ENCODE measurements around the gene RIC3. TPM values are rescaled to one million over a fixed set of nuclear protein-coding genes. Genes with fewer than 3 reads are reported as not detected.

Gene RIC3
- total RNA-seq, 4 donors from 2014 or later = 2.7 to 14.1 (median 8.1) TPM

DNA sequence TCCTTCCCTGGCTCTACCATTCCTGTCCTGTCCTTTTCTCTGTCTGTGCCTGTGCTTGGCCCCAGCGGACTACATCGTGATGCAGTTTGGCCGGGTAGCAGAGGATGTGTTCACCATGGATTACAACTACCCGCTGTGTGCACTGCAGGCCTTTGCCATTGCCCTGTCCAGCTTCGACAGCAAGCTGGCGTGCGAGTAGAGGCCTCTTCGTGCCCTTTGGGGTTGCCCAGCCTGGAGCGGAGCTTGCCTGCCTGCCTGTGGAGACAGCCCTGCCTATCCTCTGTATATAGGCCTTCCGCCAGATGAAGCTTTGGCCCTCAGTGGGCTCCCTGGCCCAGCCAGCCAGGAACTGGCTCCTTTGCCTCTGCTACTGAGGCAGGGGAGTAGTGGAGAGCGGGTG, 67.4 kb downstream of the RIC3 start:
- TF ChIP-seq, protein P1, sequence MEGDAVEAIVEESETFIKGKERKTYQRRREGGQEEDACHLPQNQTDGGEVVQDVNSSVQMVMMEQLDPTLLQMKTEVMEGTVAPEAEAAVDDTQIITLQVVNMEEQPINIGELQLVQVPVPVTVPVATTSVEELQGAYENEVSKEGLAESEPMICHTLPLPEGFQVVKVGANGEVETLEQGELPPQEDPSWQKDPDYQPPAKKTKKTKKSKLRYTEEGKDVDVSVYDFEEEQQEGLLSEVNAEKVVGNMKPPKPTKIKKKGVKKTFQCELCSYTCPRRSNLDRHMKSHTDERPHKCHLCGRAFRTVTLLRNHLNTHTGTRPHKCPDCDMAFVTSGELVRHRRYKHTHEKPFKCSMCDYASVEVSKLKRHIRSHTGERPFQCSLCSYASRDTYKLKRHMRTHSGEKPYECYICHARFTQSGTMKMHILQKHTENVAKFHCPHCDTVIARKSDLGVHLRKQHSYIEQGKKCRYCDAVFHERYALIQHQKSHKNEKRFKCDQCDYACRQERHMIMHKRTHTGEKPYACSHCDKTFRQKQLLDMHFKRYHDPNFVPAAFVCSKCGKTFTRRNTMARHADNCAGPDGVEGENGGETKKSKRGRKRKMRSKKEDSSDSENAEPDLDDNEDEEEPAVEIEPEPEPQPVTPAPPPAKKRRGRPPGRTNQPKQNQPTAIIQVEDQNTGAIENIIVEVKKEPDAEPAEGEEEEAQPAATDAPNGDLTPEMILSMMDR (IDR thresholded peaks at IDR 0.05) = no peak
- TF ChIP-seq POLR2A (IDR thresholded peaks at IDR 0.05) = no peak
- intact Hi-C loops (cut with DNase I) = no loop called here
- H3K36me3 ChIP-seq = peaks cover 0 to 74% (median 0%) of the 10 kb centered on the region in 3 donors
- no peaks in the 10 kb centered on the region for H3K4me1 ChIP-seq
- DNase-seq = no peak
- H3K27me3 ChIP-seq = no peaks in the 10 kb centered on the region
- H3K27ac ChIP-seq = no peak overlapping the region
- H3K9me3 ChIP-seq = no peaks in the 10 kb centered on the region
- H3K4me3 ChIP-seq = no peak overlapping the region
- WGBS, 2 donors = 93 to 98% methylated on average over 3 to 7 of the region's 11 CpGs

DNA sequence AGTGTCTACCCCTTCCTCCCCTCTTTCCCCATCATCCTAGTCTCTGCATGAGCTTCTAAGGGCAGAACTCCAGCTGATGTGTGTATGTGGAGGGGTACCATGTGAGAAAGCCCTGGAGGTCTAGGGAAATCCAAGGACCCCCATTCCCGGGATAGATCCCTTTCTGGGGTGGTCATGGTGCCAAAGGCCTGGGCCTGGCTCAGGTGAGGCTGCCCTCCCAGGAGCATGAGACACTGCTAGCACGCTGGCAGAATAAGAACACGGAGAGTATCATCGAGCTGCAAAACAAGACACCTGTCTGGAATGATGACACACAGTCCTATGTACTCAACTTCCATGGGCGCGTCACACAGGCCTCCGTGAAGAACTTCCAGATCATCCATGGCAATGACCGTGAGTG, 68.2 kb downstream of the RIC3 start:
- H3K36me3 ChIP-seq = peaks cover 0 to 66% (median 0%) of the 10 kb centered on the region in 3 donors
- no peaks in the 10 kb centered on the region for H3K27me3 ChIP-seq
- H3K9me3 ChIP-seq = no peaks in the 10 kb centered on the region
- no peak overlapping the region for H3K4me3 ChIP-seq
- peaks cover 0 to 3% (median 0%) of the 10 kb centered on the region in 3 donors for H3K4me1 ChIP-seq
- no peak overlapping the region for H3K27ac ChIP-seq
- 63 to 85% methylated on average over 2 to 7 of the region's 8 CpGs for WGBS, 2 donors
- TF ChIP-seq POLR2A (IDR thresholded peaks at IDR 0.05) = no peak
- TF ChIP-seq, protein P1 (IDR thresholded peaks at IDR 0.05) = no peak
- no peak for DNase-seq
- intact Hi-C loops (cut with DNase I) = no loop called here

DNA sequence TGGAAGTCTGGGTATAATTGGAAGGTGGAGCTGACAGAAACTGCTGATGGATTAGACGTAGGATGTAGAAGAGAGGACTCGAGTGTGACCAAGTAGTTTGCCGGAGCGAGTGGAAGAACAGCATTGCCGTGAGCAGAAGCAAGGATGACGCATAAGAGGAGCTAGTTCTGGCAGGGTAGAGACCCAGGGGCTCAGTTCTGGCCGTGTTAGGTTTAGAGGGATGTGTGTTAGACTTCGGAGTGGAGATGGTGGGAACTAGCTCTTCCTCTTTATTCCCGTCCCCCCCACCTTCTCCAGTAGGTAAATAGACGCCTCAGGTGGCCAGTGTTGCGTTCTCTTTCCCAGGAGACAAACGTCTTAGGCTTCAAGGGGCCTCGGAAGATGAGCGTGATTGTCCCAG, 68.7 kb downstream of the RIC3 start:
- peaks cover 0 to 63% (median 0%) of the 10 kb centered on the region in 3 donors for H3K36me3 ChIP-seq
- TF ChIP-seq POLR2A (IDR thresholded peaks at IDR 0.05) = no peak
- TF ChIP-seq, protein P1 (IDR thresholded peaks at IDR 0.05) = no peak
- no peaks in the 10 kb centered on the region for H3K9me3 ChIP-seq
- DNase-seq = no peak
- H3K4me3 ChIP-seq = no peak overlapping the region
- peaks cover 0 to 8% (median 0%) of the 10 kb centered on the region in 3 donors for H3K4me1 ChIP-seq
- 79 to 87% methylated on average over 14 of the region's 14 CpGs for WGBS, 2 donors
- no peaks in the 10 kb centered on the region for H3K27me3 ChIP-seq
- intact Hi-C loops (cut with DNase I) = no loop called here
- H3K27ac ChIP-seq = no peak overlapping the region

DNA sequence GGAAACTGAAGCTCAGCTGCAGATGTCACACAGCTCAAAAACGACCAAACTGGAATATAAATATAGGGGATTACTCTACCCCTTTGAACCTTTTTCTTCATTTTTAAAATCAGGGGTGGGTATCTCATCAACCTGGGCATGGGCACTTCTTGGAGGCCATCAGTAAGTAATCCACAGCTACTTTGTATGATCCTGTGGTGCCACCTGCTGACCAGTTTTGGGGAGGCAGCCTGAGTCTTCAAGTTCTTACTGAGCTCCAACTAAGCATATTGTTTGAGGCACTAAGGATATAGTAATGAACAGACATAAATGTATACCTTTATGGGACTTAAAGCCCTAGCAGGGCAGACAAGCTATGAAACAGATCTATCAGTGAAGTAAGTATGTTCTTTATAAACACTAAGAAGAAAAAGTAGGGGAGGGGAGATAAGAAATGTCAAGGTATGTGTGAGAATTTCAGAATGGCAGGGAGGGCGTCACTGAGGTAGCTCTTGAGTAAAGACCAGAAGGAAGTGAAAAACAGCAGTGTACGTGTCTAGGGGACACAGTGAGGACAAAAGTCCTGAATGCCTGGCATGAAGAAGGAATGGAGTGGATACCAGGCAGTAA, 69.4 kb downstream of the RIC3 start:
- Histone ChIP-seq H3K9me3 (no peaks in the 10 kb centered on the region), H3K27ac (no peak overlapping the region), H3K27me3 (no peaks in the 10 kb centered on the region), H3K4me1 (peaks cover 0 to 10% (median 0%) of the 10 kb centered on the region in 3 donors), H3K4me3 (no peak overlapping the region), H3K36me3 (peaks cover 0 to 55% (median 0%) of the 10 kb centered on the region in 3 donors)
- no peak for DNase-seq
- 39% methylated on average over 3 of the region's 3 CpGs for WGBS, 2 donors
- TF ChIP-seq, protein P1 (IDR thresholded peaks at IDR 0.05) = peak; percentile 59 to 75 (median 70)
- TF ChIP-seq POLR2A (IDR thresholded peaks at IDR 0.05) = no peak
- intact Hi-C loops (cut with DNase I) = no loop called here

DNA sequence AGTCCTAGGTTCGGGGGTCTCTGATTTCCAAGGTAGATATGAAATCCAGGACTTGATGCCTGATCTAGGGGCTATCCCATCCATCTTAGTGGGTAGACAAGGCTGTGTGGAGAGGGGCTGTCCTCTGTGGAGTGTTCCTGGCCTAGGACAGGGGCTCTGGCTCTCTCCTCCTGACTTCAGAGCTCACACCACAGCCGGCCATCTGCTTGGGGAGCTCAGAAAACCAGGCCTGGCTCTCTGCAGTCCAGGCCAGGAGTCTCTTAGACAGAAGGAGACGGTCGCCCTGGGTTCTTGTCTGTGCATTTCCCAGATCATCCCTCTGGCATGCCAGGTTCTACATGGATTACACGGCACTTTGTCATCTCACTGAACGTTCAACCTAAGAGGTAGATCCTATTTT, 69.9 kb downstream of the RIC3 start:
- WGBS, 2 donors = 58 to 68% methylated on average over 5 to 6 of the region's 6 CpGs
- intact Hi-C loops (cut with DNase I) = no loop called here

More for the DNA sequence above, 69.9 kb downstream of the RIC3 start:
- Histone ChIP-seq H3K36me3 (peaks cover 0 to 50% (median 0%) of the 10 kb centered on the region in 3 donors), H3K27ac (no peak overlapping the region), H3K27me3 (no peaks in the 10 kb centered on the region), H3K9me3 (no peaks in the 10 kb centered on the region), H3K4me3 (no peak overlapping the region), H3K4me1 (peaks cover 0 to 10% (median 0%) of the 10 kb centered on the region in 3 donors)
- TF ChIP-seq POLR2A (IDR thresholded peaks at IDR 0.05) = no peak
- TF ChIP-seq, protein P1 (IDR thresholded peaks at IDR 0.05) = no peak
- DNase-seq = no peak

Data from esophagus squamous epithelium (tissue), 5 donors.